PFSK-1 (cell line): ENCODE measurements around the gene RNU1-1. TPM values are rescaled to one million over a fixed set of nuclear protein-coding genes. Genes with fewer than 3 reads are reported as not detected.
"Not testable (repeated sequence)": the region's sequence is repeated elsewhere in the genome, so short reads cannot be mapped to it uniquely, and the experiment has no call there.

Experiments used
- FOXP2 ChIP-seq: optimal IDR thresholded peaks from 2 replicates; pipeline ENCODE3; 2011; ENCODE audit warnings: borderline replicate concordance, control low read depth, inconsistent platforms; ENCODE audit not compliant: insufficient read depth; ENCODE audit errors: extremely low read length, extremely low read depth
- POLR2AphosphoS5 ChIP-seq: IDR thresholded peaks from 2 replicates; pipeline ENCODE4 v1.6.1; 2012; ENCODE audit warnings: low read depth, mild to moderate bottlenecking, control low read depth, low read length, moderate library complexity
- REST ChIP-seq, 2 experiments: IDR thresholded peaks; 2 replicates each; pipeline versions ENCODE4 v1.6.1 to v1.8.0; 2011 to 2012; ENCODE audit warnings: low read depth in 2 of 2, low read length in 2 of 2, control low read depth in 1 of 2, inconsistent platforms in 1 of 2, mild to moderate bottlenecking in 1 of 2, moderate library complexity in 1 of 2; ENCODE audit not compliant: insufficient read depth in 1 of 2
- SIN3A ChIP-seq: IDR thresholded peaks from 2 replicates; pipeline ENCODE4 v1.6.1; 2012; ENCODE audit warnings: mild to moderate bottlenecking, low read length, moderate library complexity, borderline replicate concordance; ENCODE audit not compliant: insufficient read depth
- TAF1 ChIP-seq: IDR thresholded peaks from 2 replicates; pipeline ENCODE4 v1.6.1; 2012; ENCODE audit warnings: low read length, control low read depth, borderline replicate concordance; ENCODE audit not compliant: insufficient read depth
- polyA plus RNA-seq: library from polyadenylated mRNA; unstranded; fragments of >200 nt; gene quantifications from one replicate; pipeline ENCODE4 v1.2.1, GENCODE V29; 2012; ENCODE audit warnings: low read depth, missing spikeins; ENCODE audit not compliant: insufficient read length

Gene RNU1-1
- 7.1 TPM for polyA plus RNA-seq

DNA sequence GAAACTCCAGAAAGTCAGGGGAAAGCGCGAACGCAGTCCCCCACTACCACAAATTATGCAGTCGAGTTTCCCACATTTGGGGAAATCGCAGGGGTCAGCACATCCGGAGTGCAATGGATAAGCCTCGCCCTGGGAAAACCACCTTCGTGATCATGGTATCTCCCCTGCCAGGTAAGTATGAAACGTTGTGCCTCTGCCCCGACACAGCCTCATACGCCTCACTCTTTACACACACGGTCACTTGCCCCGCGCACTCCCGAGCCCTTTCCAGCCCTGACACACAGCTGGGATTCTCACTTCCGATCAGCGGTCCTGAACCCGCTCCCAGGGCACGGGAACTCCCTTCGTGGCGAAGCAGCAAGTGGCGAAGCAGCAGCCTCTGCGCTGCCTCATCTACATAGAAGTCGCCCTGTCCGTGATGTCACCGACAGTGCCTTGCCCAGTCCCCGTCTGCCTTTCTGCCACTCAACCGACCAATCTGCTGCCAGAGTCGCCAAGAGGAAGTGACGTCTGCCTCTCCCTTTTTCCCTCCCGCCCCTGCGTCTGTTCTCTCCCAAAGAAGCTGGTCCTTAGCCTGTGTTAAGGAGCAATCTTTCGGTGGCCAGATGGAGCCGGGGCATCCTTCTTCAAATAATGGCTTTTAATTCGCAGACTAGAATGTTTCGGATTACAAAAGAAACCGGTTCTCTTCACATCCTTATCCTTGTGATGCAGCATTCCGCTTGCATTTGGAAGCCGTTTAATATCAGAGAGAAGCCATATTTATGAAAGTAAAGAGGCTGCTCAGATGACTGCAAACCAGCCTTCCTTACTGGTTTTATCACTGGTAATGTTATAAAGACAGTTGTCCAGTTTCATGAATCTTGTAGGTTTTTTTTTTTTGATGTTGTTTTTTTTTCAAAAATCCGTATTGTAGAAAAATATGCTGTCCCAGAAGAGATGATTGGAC lies at the start of gene RNU1-1:
Gene RNU1-1 (minus strand): TSS at position 179 of the 949 bp plus-strand sequence.
- TF ChIP-seq REST (IDR thresholded peaks at IDR 0.05; ENCODE audit: insufficient read depth in 1 of 2, low read depth in 2 of 2, low read length in 2 of 2); FOXP2; POLR2AphosphoS5: not testable (repeated sequence)

GRCh38 chr1:16521288-16521583 lies 7.2 kb upstream of the RNU1-1 start:
- TF ChIP-seq POLR2AphosphoS5 = no peak
- TF ChIP-seq TAF1 = no peak
- no peak for TF ChIP-seq REST (IDR thresholded peaks at IDR 0.05; ENCODE audit: insufficient read depth in 1 of 2, low read depth in 2 of 2, low read length in 2 of 2)
- no peak for TF ChIP-seq FOXP2
- no peak for TF ChIP-seq SIN3A

- TF ChIP-seq POLR2AphosphoS5 (peak; percentile 96), SIN3A (peak; percentile 77)
These were observed 526 bp downstream of the RNU1-1 start for GRCh38 chr1:16513412-16514106.

DNA sequence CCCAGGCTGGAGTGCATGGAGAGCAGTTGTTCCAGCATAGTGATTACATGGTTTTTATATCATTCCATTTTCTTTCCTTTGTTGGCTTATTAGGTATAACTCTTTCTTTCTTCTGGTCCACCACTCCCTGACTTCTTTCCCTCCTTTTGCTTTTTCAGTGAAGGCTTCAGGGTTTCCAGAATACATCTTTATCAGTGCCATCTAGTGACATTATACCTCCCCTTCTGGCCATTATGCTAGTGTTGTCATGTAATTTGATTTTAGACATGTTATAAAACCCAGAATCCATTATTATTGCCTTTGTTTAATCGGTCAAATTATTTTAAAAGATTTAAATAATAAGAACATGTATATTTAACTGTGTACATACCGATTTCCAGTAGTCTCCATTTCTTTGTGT lies 10.6 kb downstream of the RNU1-1 start:
- TF ChIP-seq REST (IDR thresholded peaks at IDR 0.05; ENCODE audit: insufficient read depth in 1 of 2, low read depth in 2 of 2, low read length in 2 of 2) = no peak
- TF ChIP-seq TAF1 = no peak
- TF ChIP-seq SIN3A = no peak
- no peak for TF ChIP-seq FOXP2
- TF ChIP-seq POLR2AphosphoS5 = no peak

DNA sequence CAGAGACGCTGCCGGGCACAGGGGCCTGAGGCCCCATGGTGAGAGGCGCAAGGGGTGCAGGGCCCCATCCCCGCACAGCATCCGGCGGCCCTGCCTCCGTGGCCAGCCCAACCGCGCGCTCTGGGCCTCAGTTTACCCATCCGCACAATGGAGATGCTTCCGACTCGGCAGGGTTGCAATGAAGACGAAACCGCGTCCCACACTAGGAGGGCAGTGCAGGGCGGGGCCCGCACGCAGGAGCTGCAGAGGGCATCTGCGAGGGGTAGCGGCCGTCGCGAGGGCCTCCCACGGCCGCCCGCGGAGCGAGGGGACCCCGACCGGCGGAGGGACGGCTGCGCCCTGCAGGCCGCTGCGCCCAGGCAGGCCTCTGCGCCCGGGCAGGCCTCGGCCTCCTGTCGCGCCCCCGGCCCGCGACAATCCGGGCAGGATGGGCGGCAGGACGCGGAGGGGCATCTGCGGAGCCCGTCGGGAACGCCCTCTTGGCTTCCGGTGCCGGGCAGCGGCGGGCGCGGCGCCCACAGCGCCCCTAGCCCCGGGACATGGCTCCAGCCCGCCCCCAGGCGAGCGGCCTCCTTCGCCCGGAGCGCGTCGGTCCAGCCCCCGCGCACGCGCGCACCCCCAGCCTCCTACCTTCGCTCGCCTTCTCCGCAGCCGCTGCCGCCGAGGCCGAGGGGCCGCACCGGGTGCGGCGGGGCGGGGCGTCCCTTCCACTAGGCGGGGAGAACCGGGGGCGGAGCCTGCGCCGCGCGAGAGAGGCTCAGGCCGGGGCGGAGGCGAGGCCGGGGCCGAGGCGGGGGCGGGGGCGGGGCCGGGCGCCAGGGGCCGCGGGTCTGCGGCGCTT lies 15.3 kb downstream of the RNU1-1 start:
- TF ChIP-seq TAF1 = no peak
- TF ChIP-seq POLR2AphosphoS5 = peak; percentile 42; the same call in 1 of the 2 replicates
- TF ChIP-seq REST (IDR thresholded peaks at IDR 0.05; ENCODE audit: insufficient read depth in 1 of 2, low read depth in 2 of 2, low read length in 2 of 2) = no peak
- peak; percentile 48 for TF ChIP-seq FOXP2
- TF ChIP-seq SIN3A = no peak
